HepG2 (cell line): ENCODE results near the gene PPP1R18. TPM values are rescaled to one million over a fixed set of nuclear protein-coding genes. Genes with fewer than 3 reads are reported as not detected.

Source experiments
- AHDC1 ChIP-seq: sonication (generic); formaldehyde crosslinking; IDR thresholded peaks from 2 replicates; pipeline ENCODE4 v1.5.1; 2020; ENCODE audit warnings: mild to moderate bottlenecking, missing genetic modification reagents, borderline replicate concordance
- BCL3 ChIP-seq: sonication (generic); formaldehyde crosslinking; IDR thresholded peaks from 2 replicates; pipeline ENCODE4 v1.5.1; 2020; ENCODE audit warnings: mild to moderate bottlenecking, missing genetic modification reagents, moderate library complexity
- FLYWCH1 ChIP-seq: sonication (generic); formaldehyde crosslinking; IDR thresholded peaks from 2 replicates; pipeline ENCODE4 v1.8.1; 2023; ENCODE audit warnings: mild to moderate bottlenecking, missing genetic modification reagents
- IRX3 ChIP-seq: sonication (generic); formaldehyde crosslinking; IDR thresholded peaks from 2 replicates; pipeline ENCODE4 v1.8.1; 2023; ENCODE audit warnings: mild to moderate bottlenecking, low read depth, missing genetic modification reagents, borderline replicate concordance
- MAFF ChIP-seq: IDR thresholded peaks from 2 replicates; pipeline ENCODE4 v1.6.1; 2011; ENCODE audit warnings: low read depth, low read length, improper control_type of control experiment
- MEF2D ChIP-seq: sonication (generic); formaldehyde crosslinking; IDR thresholded peaks from 2 replicates; pipeline ENCODE4 v1.5.1; 2020; ENCODE audit warnings: mild to moderate bottlenecking, missing genetic modification reagents
- MTF1 ChIP-seq: sonication (generic); formaldehyde crosslinking; IDR thresholded peaks from 2 replicates; pipeline ENCODE4 v1.5.0; 2020; ENCODE audit warnings: missing genetic modification reagents
- NCOA2 ChIP-seq: sonication (generic); formaldehyde crosslinking; IDR thresholded peaks from 2 replicates; pipeline ENCODE4 v1.8.0; 2022; ENCODE audit warnings: inconsistent platforms
- PHF20 ChIP-seq: sonication (generic); formaldehyde crosslinking; IDR thresholded peaks from 2 replicates; pipeline ENCODE4 v1.5.0; 2020; ENCODE audit warnings: mild to moderate bottlenecking, missing genetic modification reagents
- RARG ChIP-seq: sonication (generic); formaldehyde crosslinking; IDR thresholded peaks from 2 replicates; pipeline ENCODE4 v1.4.0; 2020; ENCODE audit warnings: low read depth, mild to moderate bottlenecking, missing genetic modification reagents
- REL ChIP-seq: sonication (generic); formaldehyde crosslinking; conservative IDR thresholded peaks from 2 replicates; pipeline ENCODE4 v1.8.0; 2022; ENCODE audit warnings: mild to moderate bottlenecking, missing genetic modification reagents, moderate library complexity
- SMAD3 ChIP-seq: sonication (generic); formaldehyde crosslinking; IDR thresholded peaks from 2 replicates; pipeline ENCODE4 v1.4.0; 2020; ENCODE audit warnings: missing genetic modification reagents
- TRIM24 ChIP-seq: sonication (generic); formaldehyde crosslinking; IDR thresholded peaks from 2 replicates; pipeline ENCODE4 v1.8.0; 2022; ENCODE audit warnings: mild to moderate bottlenecking, missing genetic modification reagents
- WIZ ChIP-seq: sonication (generic); formaldehyde crosslinking; IDR thresholded peaks from 2 replicates; pipeline ENCODE4 v1.5.1; 2020; ENCODE audit warnings: mild to moderate bottlenecking, missing genetic modification reagents
- ZMYM3 ChIP-seq: sonication (generic); formaldehyde crosslinking; IDR thresholded peaks from 2 replicates; pipeline ENCODE4 v1.5.1; 2020; ENCODE audit warnings: mild to moderate bottlenecking, missing genetic modification reagents
- ZNF121 ChIP-seq: sonication (generic); formaldehyde crosslinking; IDR thresholded peaks from 2 replicates; pipeline ENCODE4 v1.5.0; 2020; ENCODE audit warnings: mild to moderate bottlenecking, missing genetic modification reagents
- ZNF263 ChIP-seq: sonication (generic); formaldehyde crosslinking; IDR thresholded peaks from 2 replicates; pipeline ENCODE4 v1.4.0; 2020; ENCODE audit warnings: missing genetic modification reagents
- ZNF543 ChIP-seq: sonication (generic); formaldehyde crosslinking; IDR thresholded peaks from 2 replicates; pipeline ENCODE4 v1.4.0; 2020; ENCODE audit warnings: mild to moderate bottlenecking, missing genetic modification reagents
- ZNF616 ChIP-seq: sonication (generic); formaldehyde crosslinking; IDR thresholded peaks from 2 replicates; pipeline ENCODE4 v1.5.0; 2020; ENCODE audit warnings: low read depth, mild to moderate bottlenecking, missing genetic modification reagents
- polyA plus RNA-seq, 8 experiments: library from polyadenylated mRNA; depleted of rRNA in 3 of 8; stranded (reverse) in 7 of 8; unstranded in 1 of 8; fragments of >200 nt; fragmentation: Illumina TruSeq in 4 of 8; extraction: Trizol in 4 of 8; gene quantifications; 2 replicates each; pipeline versions ENCODE4 v1.2.1 to v1.2.3, GENCODE V29; 2011 to 2016; ENCODE audit warnings: low read depth in 4 of 8, missing spikeins in 1 of 8, mixed read lengths in 1 of 8; ENCODE audit not compliant: insufficient read depth in 1 of 8
- total RNA-seq, 5 experiments: library from RNA; depleted of rRNA; stranded (reverse); fragments of >200 nt; fragmentation: Illumina TruSeq; extraction: Trizol; gene quantifications; 2 replicates each; pipeline ENCODE4 v1.2.3, GENCODE V29; 2016; ENCODE audit warnings: low read depth in 1 of 5
- TF ChIP-seq, protein P1 (sequence below): sonication (generic); formaldehyde crosslinking; IDR thresholded peaks from 2 replicates; pipeline ENCODE4 v1.5.0; 2020; ENCODE audit warnings: missing genetic modification reagents, mild to moderate bottlenecking, borderline replicate concordance
- TF ChIP-seq, protein P2 (sequence below): sonication (generic); formaldehyde crosslinking; IDR thresholded peaks from 2 replicates; pipeline ENCODE4 v1.4.0; 2020; ENCODE audit warnings: missing genetic modification reagents, low read depth, mild to moderate bottlenecking, borderline replicate concordance

Gene PPP1R18
- total and polyA plus RNA-seq, 2 of the 13 experiments (the other 11 are each of a cell fraction or from before 2014, with no cell fraction given): 4.9 to 9.2 TPM

- TF ChIP-seq AHDC1 (CRISPR knock-in tag) (no peak), ZMYM3 (no peak), REL (no peak), SMAD3 (CRISPR knock-in tag) (peak; percentile 69; the same call in 1 of the 2 replicates), MEF2D (CRISPR knock-in tag) (no peak), PHF20 (no peak), FLYWCH1 (CRISPR knock-in tag) (no peak), NCOA2 (CRISPR knock-in tag) (no peak), ZNF263 (CRISPR knock-in tag) (no peak), MTF1 (CRISPR knock-in tag) (no peak), MAFF (no peak), WIZ (no peak), ZNF121 (no peak), ZNF543 (CRISPR knock-in tag) (no peak), BCL3 (no peak), IRX3 (CRISPR knock-in tag) (no peak), TRIM24 (CRISPR knock-in tag) (no peak), ZNF616 (CRISPR knock-in tag) (no peak), RARG (CRISPR knock-in tag) (no peak)
- TF ChIP-seq, protein P1, sequence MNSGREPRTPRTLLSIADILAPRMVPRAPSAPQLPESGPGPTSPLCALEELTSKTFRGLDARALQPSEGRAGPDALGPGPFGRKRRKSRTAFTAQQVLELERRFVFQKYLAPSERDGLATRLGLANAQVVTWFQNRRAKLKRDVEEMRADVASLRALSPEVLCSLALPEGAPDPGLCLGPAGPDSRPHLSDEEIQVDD: no peak
- TF ChIP-seq, protein P2, sequence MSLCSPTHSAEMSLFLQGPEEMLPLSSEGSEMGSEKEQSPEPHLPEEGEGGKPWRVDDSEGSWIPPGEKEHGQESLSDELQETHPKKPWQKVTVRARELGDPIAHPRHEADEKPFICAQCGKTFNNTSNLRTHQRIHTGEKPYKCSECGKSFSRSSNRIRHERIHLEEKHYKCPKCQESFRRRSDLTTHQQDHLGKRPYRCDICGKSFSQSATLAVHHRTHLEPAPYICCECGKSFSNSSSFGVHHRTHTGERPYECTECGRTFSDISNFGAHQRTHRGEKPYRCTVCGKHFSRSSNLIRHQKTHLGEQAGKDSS (CRISPR knock-in tag): peak; percentile 57; the same call in 1 of the 2 replicates
Measured at GRCh38 chr6:30722280-30723112, 36.1 kb upstream of the PPP1R18 start (continued).
